ENCODE data around the gene POU5F1.

Gene POU5F1

GRCh38 chr6:31122791-31123706, 47.4 kb downstream of the POU5F1 start:
- no peak overlapping the region for H3K4ac ChIP-seq (ENCODE audit: low read depth, low read length)
- H3K36me3 ChIP-seq (ENCODE audit: control insufficient read depth, insufficient read depth, low read length) = no peaks in the 10 kb centered on the region
- H3K23ac ChIP-seq (ENCODE audit: low read length) = no peak overlapping the region
- no peak overlapping the region for H2BK15ac ChIP-seq (replicated peaks; ENCODE audit: low read depth)
- no peak overlapping the region for H4K5ac ChIP-seq (ENCODE audit: low read length)
- no peak overlapping the region for H3K27ac ChIP-seq (ENCODE audit: low read depth, low read length)
- H4K8ac ChIP-seq (ENCODE audit: low read depth, low read length) = no peak overlapping the region
- no CpG with 5 or more reads among the region's 16 CpGs for WGBS (ENCODE audit: extremely low coverage, insufficient coverage, low lambda C conversion rate)
- H2BK5ac ChIP-seq (ENCODE audit: low read length) = no peak overlapping the region
- H3K18ac ChIP-seq (ENCODE audit: low read length) = no peak overlapping the region
- H3K79me1 ChIP-seq (ENCODE audit: low read length) = no peaks in the 10 kb centered on the region
- no peak overlapping the region for H2BK120ac ChIP-seq (ENCODE audit: low read depth, low read length)
- H2AK5ac ChIP-seq (ENCODE audit: low read length) = no peak overlapping the region
- H3K4me2 ChIP-seq (ENCODE audit: low read length) = no peak overlapping the region
- no peaks in the 10 kb centered on the region for H3K79me2 ChIP-seq (ENCODE audit: control insufficient read depth, insufficient read depth, low read length)
- no peaks in the 10 kb centered on the region for H3K4me1 ChIP-seq (ENCODE audit: control insufficient read depth, low read depth, low read length)
- no peak for DNase-seq
- no peak overlapping the region for H3K9ac ChIP-seq (ENCODE audit: low read length)
- H3K4me3 ChIP-seq (ENCODE audit: low read length) = no peak overlapping the region
- no peaks in the 10 kb centered on the region for H3K27me3 ChIP-seq (ENCODE audit: insufficient read depth, low read length, poor library complexity)
- H3K56ac ChIP-seq (ENCODE audit: low read length) = peak overlapping the region; percentile 22

- WGBS (ENCODE audit: extremely low coverage, insufficient coverage, low lambda C conversion rate) = no CpG with 5 or more reads among the region's 12 CpGs
Observed at GRCh38 chr6:31121131-31121790, 49.2 kb downstream of the POU5F1 start.

GRCh38 chr6:31120151-31120915, 50.1 kb downstream of the POU5F1 start, which contains the start of gene CDSN:
CDSN (minus strand) TSS chr6:31120446; CDS start chr6:31120419, 27 bp downstream.
- H3K56ac ChIP-seq (ENCODE audit: low read length) = no peak within 1 kb of the TSS
- H2AK5ac ChIP-seq (ENCODE audit: low read length) = no peak within 1 kb of the TSS
- H3K36me3 ChIP-seq (ENCODE audit: control insufficient read depth, insufficient read depth, low read length) = no peaks in the 10 kb centered on the region
- no peaks in the 10 kb centered on the region for H3K4me1 ChIP-seq (ENCODE audit: control insufficient read depth, low read depth, low read length)
- H3K18ac ChIP-seq (ENCODE audit: low read length) = no peak within 1 kb of the TSS
- no peak within 1 kb of the TSS for H3K23ac ChIP-seq (ENCODE audit: low read length)
- no peak within 1 kb of the TSS for H3K4ac ChIP-seq (ENCODE audit: low read depth, low read length)
- no peak within 1 kb of the TSS for H2BK120ac ChIP-seq (ENCODE audit: low read depth, low read length)
- no peak within 1 kb of the TSS for H2BK15ac ChIP-seq (replicated peaks; ENCODE audit: low read depth)
- H4K8ac ChIP-seq (ENCODE audit: low read depth, low read length) = no peak within 1 kb of the TSS
- H3K4me2 ChIP-seq (ENCODE audit: low read length) = no peak within 1 kb of the TSS
- H3K79me1 ChIP-seq (ENCODE audit: low read length) = no peaks in the 10 kb centered on the region
- no peak for DNase-seq
- H2BK5ac ChIP-seq (ENCODE audit: low read length) = no peak within 1 kb of the TSS
- H3K79me2 ChIP-seq (ENCODE audit: control insufficient read depth, insufficient read depth, low read length) = no peaks in the 10 kb centered on the region
- no peak within 1 kb of the TSS for H4K5ac ChIP-seq (ENCODE audit: low read length)
- no peak within 1 kb of the TSS for H3K27ac ChIP-seq (ENCODE audit: low read depth, low read length)
- no CpG with 5 or more reads among the region's 26 CpGs for WGBS (ENCODE audit: extremely low coverage, insufficient coverage, low lambda C conversion rate)
- no peak within 1 kb of the TSS for H3K9ac ChIP-seq (ENCODE audit: low read length)
- no peaks in the 10 kb centered on the region for H3K27me3 ChIP-seq (ENCODE audit: insufficient read depth, low read length, poor library complexity)
- no peak within 1 kb of the TSS for H3K4me3 ChIP-seq (ENCODE audit: low read length)

More at GRCh38 chr6:31121131-31121790, 49.2 kb downstream of the POU5F1 start:
- no peaks in the 10 kb centered on the region for H3K36me3 ChIP-seq (ENCODE audit: control insufficient read depth, insufficient read depth, low read length)
- H2BK120ac ChIP-seq (ENCODE audit: low read depth, low read length) = no peak overlapping the region
- no peak for DNase-seq
- H2AK5ac ChIP-seq (ENCODE audit: low read length) = no peak overlapping the region
- no peak overlapping the region for H3K27ac ChIP-seq (ENCODE audit: low read depth, low read length)
- no peaks in the 10 kb centered on the region for H3K79me2 ChIP-seq (ENCODE audit: control insufficient read depth, insufficient read depth, low read length)
- no peak overlapping the region for H2BK15ac ChIP-seq (replicated peaks; ENCODE audit: low read depth)
- H2BK5ac ChIP-seq (ENCODE audit: low read length) = no peak overlapping the region
- no peaks in the 10 kb centered on the region for H3K27me3 ChIP-seq (ENCODE audit: insufficient read depth, low read length, poor library complexity)
- H3K4me2 ChIP-seq (ENCODE audit: low read length) = no peak overlapping the region
- H3K4me1 ChIP-seq (ENCODE audit: control insufficient read depth, low read depth, low read length) = no peaks in the 10 kb centered on the region
- no peak overlapping the region for H4K5ac ChIP-seq (ENCODE audit: low read length)
- no peak overlapping the region for H3K4ac ChIP-seq (ENCODE audit: low read depth, low read length)
- H4K8ac ChIP-seq (ENCODE audit: low read depth, low read length) = no peak overlapping the region
- H3K4me3 ChIP-seq (ENCODE audit: low read length) = no peak overlapping the region
- H3K23ac ChIP-seq (ENCODE audit: low read length) = no peak overlapping the region
- H3K79me1 ChIP-seq (ENCODE audit: low read length) = no peaks in the 10 kb centered on the region
- no peak overlapping the region for H3K18ac ChIP-seq (ENCODE audit: low read length)
- H3K9ac ChIP-seq (ENCODE audit: low read length) = no peak overlapping the region
- H3K56ac ChIP-seq (ENCODE audit: low read length) = no peak overlapping the region

GRCh38 chr6:31118178-31118577, 52.3 kb downstream of the POU5F1 start:
- Histone ChIP-seq H4K8ac (ENCODE audit: low read depth, low read length) (no peak overlapping the region), H2BK5ac (ENCODE audit: low read length) (no peak overlapping the region), H2BK15ac (replicated peaks; ENCODE audit: low read depth) (no peak overlapping the region), H2AK5ac (ENCODE audit: low read length) (no peak overlapping the region), H2BK120ac (ENCODE audit: low read depth, low read length) (no peak overlapping the region), H3K4me2 (ENCODE audit: low read length) (no peak overlapping the region), H3K36me3 (ENCODE audit: control insufficient read depth, insufficient read depth, low read length) (no peaks in the 10 kb centered on the region), H3K79me2 (ENCODE audit: control insufficient read depth, insufficient read depth, low read length) (no peaks in the 10 kb centered on the region), H3K4me1 (ENCODE audit: control insufficient read depth, low read depth, low read length) (peaks cover 11% of the 10 kb centered on the region), H3K27ac (ENCODE audit: low read depth, low read length) (no peak overlapping the region), H3K56ac (ENCODE audit: low read length) (no peak overlapping the region), H4K5ac (ENCODE audit: low read length) (no peak overlapping the region), H3K4me3 (ENCODE audit: low read length) (no peak overlapping the region), H3K27me3 (ENCODE audit: insufficient read depth, low read length, poor library complexity) (no peaks in the 10 kb centered on the region), H3K4ac (ENCODE audit: low read depth, low read length) (no peak overlapping the region), H3K9ac (ENCODE audit: low read length) (no peak overlapping the region), H3K23ac (ENCODE audit: low read length) (no peak overlapping the region), H3K79me1 (ENCODE audit: low read length) (no peaks in the 10 kb centered on the region), H3K18ac (ENCODE audit: low read length) (no peak overlapping the region)
- WGBS (ENCODE audit: extremely low coverage, insufficient coverage, low lambda C conversion rate) = no CpG with 5 or more reads among the region's 7 CpGs
- DNase-seq = no peak

- no peak overlapping the region for H3K4ac ChIP-seq (ENCODE audit: low read depth, low read length)
- no peak overlapping the region for H2BK5ac ChIP-seq (ENCODE audit: low read length)
- H3K4me1 ChIP-seq (ENCODE audit: control insufficient read depth, low read depth, low read length) = peaks cover 11% of the 10 kb centered on the region
- H4K5ac ChIP-seq (ENCODE audit: low read length) = no peak overlapping the region
- H3K4me3 ChIP-seq (ENCODE audit: low read length) = no peak overlapping the region
- no peak overlapping the region for H3K23ac ChIP-seq (ENCODE audit: low read length)
- H3K4me2 ChIP-seq (ENCODE audit: low read length) = no peak overlapping the region
- H3K36me3 ChIP-seq (ENCODE audit: control insufficient read depth, insufficient read depth, low read length) = no peaks in the 10 kb centered on the region
- H2BK120ac ChIP-seq (ENCODE audit: low read depth, low read length) = no peak overlapping the region
- no peak overlapping the region for H3K9ac ChIP-seq (ENCODE audit: low read length)
- WGBS (ENCODE audit: extremely low coverage, insufficient coverage, low lambda C conversion rate) = no CpG with 5 or more reads among the region's 19 CpGs
- no peak overlapping the region for H3K18ac ChIP-seq (ENCODE audit: low read length)
- no peak overlapping the region for H4K8ac ChIP-seq (ENCODE audit: low read depth, low read length)
- H2BK15ac ChIP-seq (replicated peaks; ENCODE audit: low read depth) = no peak overlapping the region
- no peak overlapping the region for H3K56ac ChIP-seq (ENCODE audit: low read length)
- H3K79me2 ChIP-seq (ENCODE audit: control insufficient read depth, insufficient read depth, low read length) = no peaks in the 10 kb centered on the region
- no peaks in the 10 kb centered on the region for H3K27me3 ChIP-seq (ENCODE audit: insufficient read depth, low read length, poor library complexity)
- no peaks in the 10 kb centered on the region for H3K79me1 ChIP-seq (ENCODE audit: low read length)
- DNase-seq = no peak
- no peak overlapping the region for H3K27ac ChIP-seq (ENCODE audit: low read depth, low read length)
- no peak overlapping the region for H2AK5ac ChIP-seq (ENCODE audit: low read length)
Observed at GRCh38 chr6:31116661-31117385, 53.7 kb downstream of the POU5F1 start.

Data from mesendoderm (in vitro differentiated cells).